HG02571 (cell line): ENCODE results near the gene ERC2.

ENCODE experiments used
- ATAC-seq: cut with Tn5 transposase; IDR thresholded peaks from one replicate; pipeline ENCODE4 v1.9.1; 2021; ENCODE audit warnings: mild to moderate bottlenecking, moderate library complexity; ENCODE audit not compliant: unreplicated experiment

Gene ERC2

DNA sequence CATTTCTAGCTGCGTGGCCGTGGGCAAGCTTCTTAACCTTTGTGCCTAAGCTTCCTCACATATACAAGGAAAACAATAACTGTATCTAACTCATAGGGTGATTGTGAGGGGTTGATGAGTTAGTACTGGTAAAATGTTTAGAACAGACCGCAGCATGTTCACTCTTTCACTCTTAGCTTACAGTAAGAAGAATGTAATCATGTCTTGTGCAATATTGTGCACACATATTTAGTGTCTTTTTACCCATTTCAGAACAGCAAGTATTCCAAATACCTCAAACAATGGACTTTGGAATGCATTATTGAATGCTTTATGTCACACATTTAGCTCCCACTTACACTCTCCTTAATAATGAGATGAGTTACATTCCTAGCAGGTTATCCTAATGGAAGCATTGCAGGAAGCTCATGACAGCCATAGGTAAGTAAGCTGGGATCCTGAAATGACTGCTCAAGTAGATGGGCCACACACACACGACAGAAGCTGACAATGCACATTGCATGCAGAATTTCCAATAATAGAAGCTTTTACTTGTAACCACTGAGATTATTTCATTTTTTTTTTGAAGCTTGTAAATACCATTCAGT lies 512.3 kb downstream of the ERC2 start:
- no peak for ATAC-seq

DNA sequence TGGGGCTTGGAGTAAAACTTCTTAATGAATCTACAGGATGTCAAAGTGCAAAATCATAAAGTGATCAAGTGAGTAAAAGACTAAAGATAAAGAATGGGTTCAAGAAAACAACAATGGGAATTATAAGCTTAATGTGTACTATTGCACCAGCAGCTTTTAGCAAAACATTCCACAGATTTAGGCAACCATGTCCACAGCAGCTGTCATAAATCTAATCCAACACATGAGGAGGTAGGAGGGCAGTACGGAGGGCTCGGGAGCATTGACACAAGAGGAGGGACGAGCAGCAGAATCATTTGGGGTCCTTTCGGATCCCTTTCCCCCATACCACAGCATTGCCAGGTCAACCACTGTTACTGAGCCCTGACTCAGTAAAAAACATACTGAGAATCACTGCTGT lies 516.9 kb downstream of the ERC2 start:
- no peak for ATAC-seq

DNA sequence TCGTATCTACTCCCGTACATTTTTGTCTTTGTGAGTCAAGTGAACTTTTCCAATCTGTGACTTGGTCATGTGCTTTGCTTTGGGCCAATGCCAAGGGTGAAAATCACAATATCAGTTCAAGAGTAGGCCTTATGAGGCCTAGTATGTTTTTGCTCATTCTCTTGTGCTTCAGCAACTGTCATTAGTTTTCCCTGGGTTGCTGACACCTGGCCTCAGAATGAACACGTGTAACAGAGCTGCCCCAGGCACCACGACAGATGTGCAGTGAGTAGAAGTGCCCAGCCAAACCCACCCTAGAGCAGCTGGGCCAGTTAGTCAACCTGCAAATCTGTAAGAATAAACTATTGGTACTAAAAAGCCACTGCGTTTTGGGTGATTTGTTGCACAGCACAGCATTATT lies 520.9 kb downstream of the ERC2 start:
- no peak for ATAC-seq

DNA sequence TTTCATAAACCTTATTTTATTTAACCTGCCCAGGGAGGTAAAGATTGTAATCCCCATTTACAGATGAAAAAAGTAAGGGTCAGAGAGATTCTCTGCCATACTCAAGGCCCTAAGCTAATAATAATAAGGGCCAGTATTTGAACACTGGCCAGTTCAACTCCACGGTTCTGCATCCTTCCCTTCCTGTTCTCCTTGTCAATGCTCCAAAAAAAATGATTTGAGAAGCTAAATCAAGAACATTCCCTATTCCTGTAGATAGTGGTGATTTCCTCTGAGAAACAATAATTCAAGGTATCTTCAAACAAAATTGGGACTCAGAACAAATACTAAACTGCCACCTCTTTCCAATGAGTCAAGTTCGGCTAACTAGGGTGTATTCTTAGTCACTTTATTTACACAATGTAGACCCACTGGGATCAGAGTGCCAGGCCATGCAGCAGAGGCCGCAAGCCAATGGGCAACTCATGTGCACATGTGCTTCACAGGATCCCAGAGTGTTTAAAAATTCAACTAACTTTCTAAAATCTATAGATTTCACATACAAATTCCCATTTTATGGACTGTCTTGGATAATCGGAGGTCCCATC lies 521.6 kb downstream of the ERC2 start:
- ATAC-seq = no peak

DNA sequence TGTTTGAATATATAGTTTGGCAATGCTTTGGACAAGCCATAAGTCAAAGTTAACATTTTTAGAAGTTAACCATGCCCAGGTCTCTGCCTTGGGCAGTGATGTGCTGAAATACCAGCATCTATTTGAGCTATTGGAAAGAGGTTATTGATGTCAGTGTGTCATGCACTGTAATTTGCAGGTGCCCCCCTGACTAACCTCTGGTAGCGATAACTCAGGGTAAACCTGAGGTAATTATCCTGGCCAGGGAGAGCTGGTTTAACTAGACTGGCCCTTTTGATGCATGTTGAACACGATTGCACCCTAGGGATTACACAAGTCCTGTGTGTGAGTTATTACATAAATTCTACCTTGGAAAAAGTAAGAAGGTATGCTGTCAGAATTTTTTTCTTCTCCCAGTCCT lies 525.4 kb downstream of the ERC2 start:
- ATAC-seq = no peak

DNA sequence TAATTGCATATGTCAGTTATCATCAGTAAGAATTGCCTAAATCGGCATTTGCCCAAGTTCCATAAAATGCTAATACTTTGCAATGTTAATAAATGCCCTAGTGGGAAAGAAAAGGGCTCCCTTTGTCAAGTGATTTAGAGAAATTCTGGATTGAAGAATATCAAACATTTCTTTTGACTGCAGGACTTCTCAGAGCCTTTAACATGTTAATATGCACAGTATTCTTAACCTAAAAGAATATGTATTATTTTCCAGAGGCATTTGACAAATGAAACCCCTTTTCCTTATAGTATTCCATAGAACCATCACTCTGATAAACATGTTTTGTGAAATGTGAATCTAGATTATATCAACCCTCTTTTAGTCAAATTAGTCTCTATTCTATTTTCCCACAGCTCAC lies 529.0 kb downstream of the ERC2 start:
- ATAC-seq = no peak

DNA sequence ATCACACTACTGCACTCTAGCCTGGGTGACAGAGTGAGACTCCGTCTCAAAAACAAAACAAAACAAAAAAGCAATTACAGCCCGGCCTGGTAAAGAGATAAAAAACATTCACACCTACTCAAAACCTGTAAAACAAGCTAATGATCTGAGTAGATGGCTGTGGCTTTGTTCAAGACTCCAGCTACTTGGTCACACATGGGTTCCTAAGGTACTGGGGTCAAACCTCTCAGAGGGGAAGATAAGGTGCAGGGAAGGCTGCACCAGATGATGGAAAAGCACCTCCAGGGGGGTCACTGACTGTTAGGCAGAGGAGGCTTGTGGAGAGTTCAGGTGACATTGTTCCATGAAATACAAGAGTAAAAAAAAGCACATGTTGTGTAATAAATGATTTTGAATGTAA lies 531.0 kb downstream of the ERC2 start:
- no peak for ATAC-seq

DNA sequence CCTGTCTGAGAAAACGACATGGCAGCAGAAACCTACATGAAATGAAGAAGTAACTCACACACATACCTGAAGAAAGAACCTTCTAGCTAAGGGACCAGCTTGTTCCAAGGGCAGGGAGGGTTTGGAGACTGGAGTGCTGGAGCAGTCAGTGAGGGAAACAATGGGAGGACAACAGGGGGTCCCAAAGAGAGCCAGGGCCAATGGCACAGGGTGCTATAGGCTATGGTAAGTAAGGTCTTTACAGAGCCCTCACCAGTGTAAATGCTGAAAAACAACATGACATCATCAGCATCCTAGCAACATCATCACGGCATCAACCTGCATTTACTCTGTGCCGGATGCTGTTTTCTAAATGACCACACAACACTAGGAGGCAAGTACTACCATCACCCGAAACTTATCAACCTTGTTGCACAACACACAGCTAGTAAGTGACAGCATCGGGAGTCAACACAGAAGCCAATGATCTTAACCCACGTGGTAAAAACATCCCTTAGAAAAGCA lies 531.7 kb downstream of the ERC2 start:
- no peak for ATAC-seq

DNA sequence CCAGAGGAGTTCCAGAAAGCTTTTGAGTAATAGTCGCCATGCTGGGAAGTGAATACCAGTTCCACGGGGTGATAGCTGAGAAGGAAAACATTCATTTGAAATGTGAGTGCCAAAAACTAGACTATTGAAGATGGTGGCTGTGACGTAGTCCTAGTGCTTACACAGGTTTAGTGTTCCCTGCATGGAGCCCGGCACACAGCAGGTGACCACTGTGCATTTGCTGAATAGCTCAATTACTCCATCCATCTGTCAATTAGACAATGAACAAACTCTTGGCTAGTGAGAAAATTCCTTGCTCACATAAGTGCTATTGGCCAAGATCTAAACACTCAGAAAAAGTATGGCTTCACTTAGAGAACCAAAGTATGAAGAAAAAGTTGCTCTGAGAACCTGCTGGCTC lies 533.0 kb downstream of the ERC2 start:
- ATAC-seq = no peak

DNA sequence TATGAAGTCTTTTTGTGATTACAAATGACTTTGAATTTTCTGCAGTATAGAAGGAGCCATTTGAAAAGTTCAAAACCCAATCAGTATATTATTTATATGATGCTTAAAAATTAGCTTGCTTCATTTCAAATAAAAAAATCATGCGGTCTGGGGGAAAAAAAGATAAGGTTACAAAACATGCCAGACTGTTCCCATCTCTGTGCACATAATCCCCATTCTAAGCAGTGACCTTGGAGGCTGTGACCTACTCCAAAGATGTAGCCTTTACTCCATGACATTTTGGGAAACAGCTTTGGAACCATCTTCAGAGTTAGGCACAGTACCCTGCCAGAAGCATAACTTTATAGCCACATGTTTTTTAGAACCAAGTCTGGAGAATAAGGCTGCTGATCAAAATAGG lies 533.5 kb downstream of the ERC2 start:
- no peak for ATAC-seq

DNA sequence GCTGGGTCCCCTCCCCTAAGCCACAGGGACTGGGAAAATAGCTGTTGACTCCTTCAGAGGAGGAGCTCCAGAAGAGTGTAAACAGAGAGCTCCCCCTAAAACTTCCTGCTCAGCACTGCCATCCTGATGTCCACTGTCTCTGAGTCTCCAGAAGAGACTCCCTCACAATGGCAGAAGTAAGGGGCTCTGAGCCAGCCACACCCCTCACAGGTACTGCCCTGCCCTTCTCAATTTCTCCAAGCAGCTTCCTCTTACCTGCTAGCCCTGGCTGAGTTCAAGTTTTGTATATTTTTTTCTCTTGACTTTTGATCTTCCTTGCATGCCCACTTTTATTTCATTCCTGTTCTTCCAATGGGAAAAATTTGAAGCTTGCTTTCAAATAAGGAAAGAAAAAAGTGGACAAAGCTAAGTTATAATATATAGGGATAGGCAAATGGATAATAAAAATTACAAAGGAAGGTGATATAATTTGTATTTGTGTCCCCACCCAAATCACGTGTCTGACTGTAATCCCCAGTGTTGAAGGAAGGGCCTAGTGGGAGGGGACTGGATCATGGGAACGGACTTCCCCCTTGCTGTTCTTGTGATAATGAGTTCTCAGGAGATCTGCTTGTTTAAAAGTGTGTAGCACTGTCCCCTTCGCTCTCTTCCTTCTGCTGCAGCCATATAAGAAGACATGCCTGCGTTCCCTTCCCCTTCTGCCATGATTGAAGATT lies 539.0 kb downstream of the ERC2 start:
- ATAC-seq = no peak

DNA sequence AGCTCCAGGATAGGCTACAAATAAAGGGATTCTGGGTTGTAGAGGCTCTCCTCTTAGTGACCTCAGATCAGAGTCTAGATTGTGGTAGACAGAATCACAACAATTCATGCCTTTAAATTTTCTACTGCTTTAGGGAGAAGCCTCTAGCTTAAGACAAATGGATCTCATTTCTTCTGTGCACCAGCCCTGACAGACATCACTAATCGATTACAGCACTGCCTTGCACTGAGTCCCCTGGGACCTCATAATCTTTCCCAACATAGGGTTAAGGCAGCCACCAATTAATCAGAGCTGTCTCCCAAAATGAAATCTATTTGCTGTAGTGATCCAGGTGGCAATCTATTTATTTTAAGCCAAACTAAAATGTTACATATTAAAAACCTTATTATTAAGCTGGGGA lies 544.6 kb downstream of the ERC2 start:
- no peak for ATAC-seq

DNA sequence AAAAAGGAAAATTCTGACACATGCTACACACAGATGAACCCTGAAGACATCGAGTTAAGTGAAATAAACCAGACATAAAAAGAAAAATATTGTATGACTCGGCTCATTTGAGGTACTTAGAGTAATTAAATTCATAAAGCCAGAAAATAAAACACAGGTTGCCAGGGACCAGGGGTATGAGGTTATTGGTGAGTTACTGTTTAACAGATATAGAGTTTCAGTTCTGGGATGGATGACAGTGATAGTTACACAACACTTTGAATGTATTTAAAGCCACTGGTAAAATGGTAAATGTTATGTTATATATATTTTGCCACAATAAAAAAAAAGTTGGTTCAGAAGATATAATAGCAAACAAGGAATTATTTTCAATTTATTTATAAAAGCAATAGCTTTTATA lies 545.1 kb downstream of the ERC2 start:
- ATAC-seq = no peak

DNA sequence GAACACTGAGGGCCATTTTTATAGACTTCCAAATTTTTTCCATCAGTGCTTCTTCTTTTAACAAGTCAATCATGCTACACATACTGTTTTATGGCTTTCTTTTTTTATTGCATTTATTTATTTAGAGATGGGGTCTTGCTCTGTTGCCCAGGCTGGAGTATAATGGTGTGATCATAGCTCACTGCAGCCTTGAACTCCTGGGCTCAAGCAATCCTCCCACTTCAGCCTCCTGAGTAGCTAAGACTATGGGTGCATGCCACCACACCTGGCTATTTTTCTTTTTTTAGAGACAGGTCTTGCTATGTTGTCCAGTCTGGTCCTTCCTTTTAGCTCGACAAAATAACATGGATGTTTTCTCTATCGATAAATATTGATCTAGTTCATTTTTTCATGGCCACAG lies 555.4 kb downstream of the ERC2 start:
- ATAC-seq = no peak

DNA sequence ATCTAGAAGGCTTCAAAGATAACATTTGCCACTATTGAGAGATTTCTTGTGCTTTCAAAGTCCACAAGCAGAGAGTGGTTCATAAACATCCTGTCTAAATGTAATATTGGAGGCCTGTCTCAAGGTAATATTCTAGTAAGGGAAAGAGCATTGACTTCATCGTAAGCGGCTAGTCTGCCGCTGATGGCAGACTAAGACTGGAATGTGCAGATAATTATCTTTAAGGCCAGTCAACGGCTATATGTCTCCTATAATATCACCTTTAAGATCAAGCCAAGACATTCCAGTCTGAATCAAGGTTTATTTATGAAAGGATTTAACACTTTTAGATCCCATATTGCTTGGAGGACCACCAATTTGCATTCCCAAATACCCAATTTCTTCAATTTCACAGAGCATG lies 557.0 kb downstream of the ERC2 start:
- no peak for ATAC-seq

DNA sequence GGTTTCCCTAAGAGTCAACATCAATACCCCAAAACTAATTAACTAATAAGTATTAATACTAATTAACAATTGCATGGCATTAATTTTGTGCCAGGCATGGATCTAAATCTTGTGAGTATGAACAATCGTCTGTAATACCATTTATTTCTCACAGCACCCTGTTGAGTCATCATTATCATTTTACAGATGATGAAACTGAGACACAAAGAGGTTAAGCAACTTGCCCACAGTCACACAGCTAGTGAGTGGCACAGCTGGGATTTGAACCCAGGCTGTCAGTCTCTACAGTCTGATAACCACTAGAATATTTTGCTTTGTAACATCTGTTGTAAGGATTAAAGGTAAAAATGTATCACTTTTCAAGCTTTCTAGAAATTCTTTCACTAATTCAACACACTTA lies 557.7 kb downstream of the ERC2 start:
- no peak for ATAC-seq

DNA sequence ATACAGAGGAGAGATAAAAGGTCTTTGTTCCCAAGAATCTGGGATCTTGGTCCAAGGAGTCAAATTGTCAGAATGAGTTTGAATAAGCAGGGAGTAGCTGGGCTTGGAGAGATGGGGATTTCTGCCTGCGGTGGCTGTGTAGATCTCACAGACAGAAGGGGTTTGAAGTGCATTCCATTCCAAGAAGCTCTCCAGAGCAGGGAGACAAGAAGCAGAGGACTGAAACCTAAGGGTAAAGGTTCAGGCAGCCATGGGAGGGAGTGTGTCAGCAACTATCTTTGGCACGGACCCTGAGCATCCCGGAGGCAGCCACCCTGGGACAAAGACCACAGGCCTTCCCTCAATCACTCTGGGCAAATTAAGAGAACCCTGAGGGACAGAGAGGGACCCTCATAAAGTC lies 558.9 kb downstream of the ERC2 start:
- ATAC-seq = no peak

DNA sequence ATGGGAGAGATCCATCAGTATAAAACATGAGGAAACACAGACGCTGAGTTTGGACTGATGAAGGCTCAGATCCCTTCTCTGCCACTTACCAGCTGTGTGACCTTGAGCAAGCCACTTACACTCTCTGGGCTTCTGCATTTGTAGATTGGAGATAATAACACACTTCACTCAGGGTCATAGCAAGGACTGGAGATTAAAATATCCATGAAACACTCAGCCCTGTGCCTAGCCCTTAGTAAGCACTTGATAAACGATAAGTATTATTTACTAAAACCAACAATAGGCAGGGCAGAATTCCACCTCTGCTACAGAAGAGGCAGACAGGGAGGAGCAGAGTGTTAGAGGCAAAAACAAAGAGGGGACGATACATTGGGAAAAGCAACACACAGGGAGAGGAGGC lies 560.7 kb downstream of the ERC2 start:
- ATAC-seq = no peak

DNA sequence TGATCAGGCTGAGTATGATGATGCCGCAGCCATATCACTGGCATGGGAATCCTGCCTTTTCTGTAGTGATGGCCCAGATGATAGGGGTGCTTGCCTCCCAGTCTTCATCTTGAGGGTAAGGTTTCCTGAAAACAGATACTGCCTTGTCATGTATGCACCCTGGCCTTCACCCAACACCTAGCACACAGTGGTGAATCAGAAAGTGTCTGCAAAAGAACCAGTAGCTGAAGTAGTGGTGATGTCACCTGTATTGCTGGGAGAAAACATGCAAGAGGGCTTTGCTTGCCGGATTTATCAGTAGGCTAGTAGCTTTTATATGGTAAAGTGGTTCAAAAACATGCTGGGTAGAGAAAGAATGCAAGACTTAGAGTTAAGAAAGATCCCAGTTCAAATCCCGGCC lies 561.4 kb downstream of the ERC2 start:
- no peak for ATAC-seq

DNA sequence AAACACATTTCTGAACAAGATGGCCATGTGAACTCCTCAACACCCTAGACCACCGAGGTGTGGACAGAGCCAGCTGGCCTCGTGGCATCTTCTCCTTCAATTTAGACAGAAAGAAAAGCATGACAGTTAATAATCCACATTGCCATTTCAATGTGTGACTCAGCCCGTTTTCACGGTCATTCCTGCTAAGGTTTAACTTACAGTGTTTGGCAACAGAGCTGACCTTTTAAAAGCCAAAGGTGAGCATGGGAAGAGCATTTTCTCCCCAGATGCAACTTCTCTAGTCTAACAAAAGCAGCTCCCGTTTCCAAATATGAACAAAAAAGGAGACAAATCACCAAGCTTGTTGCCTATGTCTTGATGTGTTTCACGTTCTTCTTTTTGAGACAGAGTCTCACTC lies 563.6 kb downstream of the ERC2 start:
- ATAC-seq = no peak

DNA sequence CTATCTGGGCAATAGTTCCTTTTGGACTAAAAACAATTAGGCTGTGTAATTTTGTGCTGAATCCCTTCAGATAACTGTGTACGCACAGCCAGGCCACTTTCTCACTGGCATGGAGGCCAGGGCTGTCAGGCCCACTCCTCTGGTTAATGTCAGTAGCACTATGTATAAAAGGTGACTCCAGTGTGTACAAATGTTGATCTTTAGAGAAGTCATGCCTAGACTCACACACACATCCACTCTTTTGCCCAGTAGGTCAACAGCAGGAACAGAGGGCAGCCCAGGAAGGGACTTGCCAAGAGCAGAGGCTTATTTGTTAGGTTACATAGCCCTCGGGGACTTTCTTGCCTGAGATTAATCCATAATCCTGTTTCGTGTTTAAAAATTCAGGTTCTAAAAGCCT lies 564.6 kb downstream of the ERC2 start:
- ATAC-seq = no peak

DNA sequence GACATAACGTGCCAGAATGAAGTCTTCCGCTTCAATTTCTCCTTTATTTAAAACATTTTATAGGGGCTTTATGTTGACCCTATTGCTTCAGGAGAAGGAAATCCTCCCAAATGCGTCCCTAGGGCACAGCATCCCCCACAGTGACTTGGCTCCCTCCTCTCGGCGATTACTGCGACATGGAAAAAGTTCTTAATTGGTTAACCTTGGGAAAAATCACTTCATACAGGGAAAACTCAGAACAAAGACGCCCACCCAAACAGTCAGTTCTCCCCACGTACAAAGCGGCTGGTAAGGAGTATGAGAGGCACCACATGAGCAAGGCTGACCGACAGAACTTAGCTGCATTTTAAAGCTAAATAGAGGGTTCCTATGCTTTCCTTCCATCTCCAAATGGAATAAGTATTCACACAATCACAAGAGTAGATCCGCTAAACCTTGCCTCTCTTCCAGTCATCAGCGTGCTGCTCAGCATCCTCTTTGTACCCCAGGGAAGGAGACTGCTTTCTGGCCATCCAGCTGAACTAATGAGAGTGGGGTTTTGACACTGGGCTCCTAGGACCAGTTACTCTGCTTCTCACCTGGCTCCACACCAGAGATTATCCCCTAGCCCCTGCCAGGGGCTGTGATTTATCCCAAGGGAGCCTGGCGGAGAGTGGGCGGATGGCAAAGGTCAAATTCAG lies 565.9 kb downstream of the ERC2 start:
- ATAC-seq = no peak
